MCF 10A (cell line): Measurements from ENCODE around the gene GTF2A2. TPM values are rescaled to one million over a fixed set of nuclear protein-coding genes. Genes with fewer than 3 reads are reported as not detected.
"Not testable (repeated sequence)": the region's sequence is repeated elsewhere in the genome, so short reads cannot be mapped to it uniquely, and the experiment has no call there.

Experiments
- BruUV-seq: library from RNA; stranded (reverse); fragments of 400-500 nt; replicated peaks from 2 replicates; lab custom pipeline; 2021; lab: Mats Ljungman, UMichigan
- CTCF ChIA-PET: fragments of 300-600 bp; sonication (Branson Sonifier 250); formaldehyde crosslinking; extraction: SDS; loops from one replicate; lab custom pipeline; 2021; ENCODE audit warnings: antibody characterized with exemption, inconsistent platforms; lab: Yijun Ruan, JAX
- POLR2A ChIA-PET: fragments of 300-600, 350-650 bp; sonication (Branson Sonifier 250); formaldehyde crosslinking; extraction: SDS; loops from one replicate; lab custom pipeline; 2020; ENCODE audit warnings: antibody characterized with exemption, inconsistent platforms; lab: Yijun Ruan, JAX
- DNase-seq: peaks from one replicate; pipeline ENCODE4 v3.0.0-alpha.2; 2018; ENCODE audit not compliant: unreplicated experiment
- H3K27ac Mint-ChIP-seq: one replicate; pipeline ENCODE4 v1.8.0; 2022; ENCODE audit warnings: mild to moderate bottlenecking, low read depth, mixed read lengths; ENCODE audit not compliant: unreplicated experiment
- H3K27me3 Mint-ChIP-seq: one replicate; pipeline ENCODE4 v1.8.0; 2022; ENCODE audit warnings: mixed read lengths; ENCODE audit not compliant: insufficient read depth, unreplicated experiment
- H3K36me3 Mint-ChIP-seq: one replicate; pipeline ENCODE4 v1.8.0; 2022; ENCODE audit warnings: mild to moderate bottlenecking, moderate library complexity, mixed read lengths; ENCODE audit not compliant: insufficient read depth, unreplicated experiment
- H3K4me1 Mint-ChIP-seq: one replicate; pipeline ENCODE4 v1.8.0; 2022; ENCODE audit warnings: mixed read lengths; ENCODE audit not compliant: insufficient read depth, unreplicated experiment
- H3K4me3 Mint-ChIP-seq: one replicate; pipeline ENCODE4 v1.8.0; 2022; ENCODE audit warnings: mild to moderate bottlenecking, moderate library complexity, mixed read lengths; ENCODE audit not compliant: unreplicated experiment
- H3K9me3 Mint-ChIP-seq: one replicate; pipeline ENCODE4 v1.8.0; 2022; ENCODE audit warnings: mixed read lengths; ENCODE audit not compliant: unreplicated experiment
- CTCF ChIP-seq: fragments of 200-600 bp; IDR thresholded peaks from one replicate; pipeline ENCODE4 v1.8.0; 2022; ENCODE audit warnings: antibody characterized with exemption, mild to moderate bottlenecking; ENCODE audit not compliant: unreplicated experiment
- intact Hi-C: fragments of 100-400 bp; cut with micrococcal nuclease; formaldehyde crosslinking; loops from 2 replicates; pipeline ENCODE4 v1.14.1; 2022
- total RNA-seq: library from RNA; stranded (reverse); gene quantifications from 2 replicates; pipeline ENCODE4 v1.2.3, GENCODE V29; 2022

The GTF2A2 gene
- total RNA-seq, 1 experiment from 2014 or later: 152 TPM

GRCh38 chr15:59701880-59702279 lies 44.6 kb upstream of the GTF2A2 start:
- POLR2A ChIA-PET: no interaction called here
- intact Hi-C loops: no loop called here
- peaks cover 12% of the 10 kb centered on the region for H3K4me1 Mint-ChIP-seq
- no peak for DNase-seq
- BruUV-seq: no TSS peak
- H3K27me3 Mint-ChIP-seq: no peaks in the 10 kb centered on the region
- no peak overlapping the region for H3K4me3 Mint-ChIP-seq
- H3K36me3 Mint-ChIP-seq: no peaks in the 10 kb centered on the region
- TF ChIP-seq CTCF: no peak
- peaks cover under 1% of the 10 kb centered on the region for H3K9me3 Mint-ChIP-seq
- CTCF ChIA-PET: interaction anchor here (0.6 kb wide), 1 partner anchor 336 kb away, joined by 3 read pairs; no protein-coding TSS in a partner anchor
- no peak overlapping the region for H3K27ac Mint-ChIP-seq

- Mint-ChIP-seq H3K27ac (no peak overlapping the region), H3K9me3 (no peaks in the 10 kb centered on the region), H3K27me3 (no peaks in the 10 kb centered on the region), H3K4me3 (no peak overlapping the region), H3K4me1 (peaks cover 12% of the 10 kb centered on the region), H3K36me3 (no peaks in the 10 kb centered on the region)
- intact Hi-C loops: no loop called here
- peak; percentile 43 for DNase-seq
- ChIA-PET POLR2A (interaction anchor here (0.7 to 3.2 kb wide), 3 partner anchors 10 to 171 kb away, joined by 3 to 26 read pairs (median 3); partner anchors contain the start of gene BNIP2), CTCF (interaction anchor here (0.7 to 1.1 kb wide), 3 partner anchors 9 to 209 kb away, joined by 4 to 5 read pairs (median 4); no protein-coding TSS in a partner anchor)
- BruUV-seq: no TSS peak
- no peak for TF ChIP-seq CTCF
Measured at GRCh38 chr15:59699810-59700431, 42.6 kb upstream of the GTF2A2 start.

GRCh38 chr15:59698065-59698464 lies 40.8 kb upstream of the GTF2A2 start:
- H3K27me3 Mint-ChIP-seq, BruUV-seq, H3K36me3 Mint-ChIP-seq, intact Hi-C loops, H3K9me3 Mint-ChIP-seq, H3K27ac Mint-ChIP-seq, H3K4me3 Mint-ChIP-seq: not testable (repeated sequence)
- DNase-seq: peak; percentile 35
- POLR2A ChIA-PET: interaction anchor here (0.6 to 1.3 kb wide), 6 partner anchors 8 to 695 kb away, joined by 3 to 5 read pairs (median 3); no protein-coding TSS in a partner anchor
- CTCF ChIA-PET: interaction anchor here (0.5 to 3.5 kb wide), 5 partner anchors 27 to 660 kb away, joined by 4 to 16 read pairs (median 5); no protein-coding TSS in a partner anchor
- H3K4me1 Mint-ChIP-seq: peaks cover 12% of the 10 kb centered on the region

GRCh38 chr15:59696332-59696731 lies 39.0 kb upstream of the GTF2A2 start:
- no peak overlapping the region for H3K27ac Mint-ChIP-seq
- no peaks in the 10 kb centered on the region for H3K36me3 Mint-ChIP-seq
- intact Hi-C loops: no loop called here
- H3K4me1 Mint-ChIP-seq: peaks cover 12% of the 10 kb centered on the region
- no peak overlapping the region for H3K4me3 Mint-ChIP-seq
- H3K27me3 Mint-ChIP-seq: no peaks in the 10 kb centered on the region
- CTCF ChIA-PET: interaction anchor here (0.6 to 3.5 kb wide), 3 partner anchors 19 to 1858 kb away, joined by 3 to 16 read pairs (median 3); no protein-coding TSS in a partner anchor
- POLR2A ChIA-PET: no interaction called here
- no peaks in the 10 kb centered on the region for H3K9me3 Mint-ChIP-seq
- DNase-seq: no peak
- no peak for TF ChIP-seq CTCF
- no TSS peak for BruUV-seq
